Smooth muscle cell (in vitro differentiated cells): Measurements from ENCODE around the gene PLA2G12B. TPM values are rescaled to one million over a fixed set of nuclear protein-coding genes. Genes with fewer than 3 reads are reported as not detected.

ENCODE experiments used
- DNase-seq: peaks from one replicate; lab custom pipeline; 2025; ENCODE audit not compliant: unreplicated experiment; lab: John Stamatoyannopoulos, UW
- H2AFZ ChIP-seq: fragments of 200-600 bp; sonication (generic); 2 replicates; pipeline ENCODE4 v1.6.0; 2016; ENCODE audit warnings: antibody characterized with exemption, low read depth, mild to moderate bottlenecking
- H3F3A ChIP-seq: fragments of 200-600 bp; sonication (generic); 2 replicates; pipeline ENCODE4 v1.6.0; 2017; ENCODE audit warnings: antibody characterized with exemption, low read depth
- H3K27ac ChIP-seq: fragments of 200-600 bp; sonication (generic); 2 replicates; pipeline ENCODE4 v1.5.1; 2016; ENCODE audit warnings: low read depth, mild to moderate bottlenecking
- H3K27me3 ChIP-seq: fragments of 200-600 bp; sonication (generic); 2 replicates; pipeline ENCODE4 v1.6.1; 2016; ENCODE audit warnings: low read depth, mild to moderate bottlenecking
- H3K36me3 ChIP-seq: fragments of 200-600 bp; sonication (generic); 2 replicates; pipeline ENCODE4 v1.5.1; 2016; ENCODE audit warnings: low read depth
- H3K4me1 ChIP-seq: fragments of 200-600 bp; sonication (generic); 2 replicates; pipeline ENCODE4 v1.5.1; 2016; ENCODE audit warnings: low read depth
- H3K4me2 ChIP-seq: fragments of 200-600 bp; sonication (generic); 2 replicates; pipeline ENCODE4 v1.6.0; 2016; ENCODE audit warnings: mild to moderate bottlenecking
- H3K4me3 ChIP-seq: fragments of 200-600 bp; sonication (generic); 2 replicates; pipeline ENCODE4 v1.5.1; 2016; ENCODE audit warnings: mild to moderate bottlenecking
- H3K79me2 ChIP-seq: fragments of 200-600 bp; sonication (generic); 2 replicates; pipeline ENCODE4 v1.6.0; 2016; ENCODE audit warnings: low read depth, mild to moderate bottlenecking
- H3K9ac ChIP-seq: fragments of 200-600 bp; sonication (generic); 2 replicates; pipeline ENCODE4 v1.6.0; 2016; ENCODE audit warnings: low read depth
- H3K9me3 ChIP-seq: fragments of 200-600 bp; sonication (generic); replicated peaks from 2 replicates; pipeline ENCODE4 v1.5.1; 2016; ENCODE audit warnings: low read depth
- H4K20me1 ChIP-seq: fragments of 200-600 bp; sonication (generic); 2 replicates; pipeline ENCODE4 v1.6.0; 2016; ENCODE audit warnings: low read depth
- WGBS: methylation state at CpG from one replicate; pipeline ENCODE4 v1.1.7; 2016; ENCODE audit warnings: low lambda C conversion rate; 5-methylcytosine and 5-hydroxymethylcytosine counted together
- polyA plus RNA-seq: library from polyadenylated mRNA; unstranded; fragments of >200 nt; fragmentation: Nextera tagmentation; extraction: Ambion mirVana; gene quantifications from 2 replicates; pipeline ENCODE4 v1.2.1, GENCODE V29; 2016
- total RNA-seq: library from RNA; depleted of rRNA; stranded (reverse); fragments of >200 nt; gene quantifications from 2 replicates; pipeline ENCODE4 v1.2.3, GENCODE V29; 2014
- TF ChIP-seq, protein P1 (sequence below): fragments of 200-600 bp; sonication (generic); IDR thresholded peaks from 2 replicates; pipeline ENCODE4 v1.5.1; 2017; ENCODE audit warnings: borderline replicate concordance, mild to moderate bottlenecking, antibody characterized with exemption; ENCODE audit not compliant: insufficient read depth, poor library complexity, severe bottlenecking

PLA2G12B gene
- total and polyA plus RNA-seq, 2 experiments from 2014 or later = not detected

DNA sequence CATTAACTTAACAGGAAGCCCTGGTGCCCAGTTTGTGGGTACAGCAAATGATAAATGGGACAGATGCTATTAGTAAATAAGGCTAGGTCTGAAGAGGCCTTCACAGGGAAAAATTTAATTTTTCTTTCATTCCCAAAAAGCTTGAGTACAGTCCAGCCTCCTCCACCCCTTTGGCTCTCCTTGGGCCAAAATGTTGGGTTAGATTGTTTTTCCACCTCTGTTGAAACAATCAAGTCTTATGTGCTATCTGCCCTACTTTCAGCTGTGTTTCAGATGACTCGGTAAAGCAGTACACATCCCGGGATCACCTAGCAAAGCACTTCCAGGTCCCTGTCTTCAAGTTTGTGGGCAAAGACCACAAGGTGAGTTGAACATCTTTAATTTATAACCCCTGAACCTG is 24.3 kb downstream of the PLA2G12B start:
- Histone ChIP-seq H3K27ac (no peak overlapping the region), H3K9ac (no peak overlapping the region), H3K9me3 (no peaks in the 10 kb centered on the region), H3K4me2 (no peak overlapping the region), H3K4me1 (no peaks in the 10 kb centered on the region), H2AFZ (no peak overlapping the region), H3F3A (no peaks in the 10 kb centered on the region), H3K79me2 (no peaks in the 10 kb centered on the region), H3K36me3 (no peaks in the 10 kb centered on the region), H3K27me3 (no peaks in the 10 kb centered on the region), H3K4me3 (no peak overlapping the region), H4K20me1 (no peaks in the 10 kb centered on the region)
- 93% methylated on average over 2 of the region's 2 CpGs for WGBS
- DNase-seq = no peak
- TF ChIP-seq, protein P1, sequence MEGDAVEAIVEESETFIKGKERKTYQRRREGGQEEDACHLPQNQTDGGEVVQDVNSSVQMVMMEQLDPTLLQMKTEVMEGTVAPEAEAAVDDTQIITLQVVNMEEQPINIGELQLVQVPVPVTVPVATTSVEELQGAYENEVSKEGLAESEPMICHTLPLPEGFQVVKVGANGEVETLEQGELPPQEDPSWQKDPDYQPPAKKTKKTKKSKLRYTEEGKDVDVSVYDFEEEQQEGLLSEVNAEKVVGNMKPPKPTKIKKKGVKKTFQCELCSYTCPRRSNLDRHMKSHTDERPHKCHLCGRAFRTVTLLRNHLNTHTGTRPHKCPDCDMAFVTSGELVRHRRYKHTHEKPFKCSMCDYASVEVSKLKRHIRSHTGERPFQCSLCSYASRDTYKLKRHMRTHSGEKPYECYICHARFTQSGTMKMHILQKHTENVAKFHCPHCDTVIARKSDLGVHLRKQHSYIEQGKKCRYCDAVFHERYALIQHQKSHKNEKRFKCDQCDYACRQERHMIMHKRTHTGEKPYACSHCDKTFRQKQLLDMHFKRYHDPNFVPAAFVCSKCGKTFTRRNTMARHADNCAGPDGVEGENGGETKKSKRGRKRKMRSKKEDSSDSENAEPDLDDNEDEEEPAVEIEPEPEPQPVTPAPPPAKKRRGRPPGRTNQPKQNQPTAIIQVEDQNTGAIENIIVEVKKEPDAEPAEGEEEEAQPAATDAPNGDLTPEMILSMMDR = no peak

DNA sequence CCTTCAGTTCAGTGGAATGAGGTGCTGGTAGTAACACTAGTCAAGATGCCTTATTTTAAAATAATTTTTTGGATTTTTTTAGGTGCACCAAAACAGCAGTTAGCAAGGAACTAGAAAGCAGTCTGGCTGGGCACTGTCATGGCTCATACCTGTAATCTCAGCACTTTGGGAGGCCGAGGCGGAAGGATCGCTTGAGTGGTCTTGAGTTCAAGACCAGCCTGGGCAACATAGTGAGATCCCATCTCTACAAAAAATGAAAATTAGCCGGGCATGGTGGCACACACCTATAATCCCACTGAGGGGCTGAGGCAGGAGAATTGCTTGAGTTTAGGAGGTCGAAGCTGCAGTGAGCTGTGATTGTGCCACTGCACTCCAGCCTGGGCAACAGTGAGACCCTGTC is 25.8 kb downstream of the PLA2G12B start:
- H4K20me1 ChIP-seq = no peaks in the 10 kb centered on the region
- H3K9me3 ChIP-seq = no peaks in the 10 kb centered on the region
- TF ChIP-seq, protein P1 = no peak
- H3K27me3 ChIP-seq = no peaks in the 10 kb centered on the region
- H3K27ac ChIP-seq = no peak overlapping the region
- no peaks in the 10 kb centered on the region for H3K79me2 ChIP-seq
- no peak overlapping the region for H3K9ac ChIP-seq
- no peak for DNase-seq
- no peaks in the 10 kb centered on the region for H3K36me3 ChIP-seq
- no peaks in the 10 kb centered on the region for H3F3A ChIP-seq
- H3K4me1 ChIP-seq = no peaks in the 10 kb centered on the region
- H3K4me3 ChIP-seq = no peak overlapping the region
- H3K4me2 ChIP-seq = no peak overlapping the region
- H2AFZ ChIP-seq = no peak overlapping the region
- 97% methylated on average over 5 of the region's 5 CpGs for WGBS

DNA sequence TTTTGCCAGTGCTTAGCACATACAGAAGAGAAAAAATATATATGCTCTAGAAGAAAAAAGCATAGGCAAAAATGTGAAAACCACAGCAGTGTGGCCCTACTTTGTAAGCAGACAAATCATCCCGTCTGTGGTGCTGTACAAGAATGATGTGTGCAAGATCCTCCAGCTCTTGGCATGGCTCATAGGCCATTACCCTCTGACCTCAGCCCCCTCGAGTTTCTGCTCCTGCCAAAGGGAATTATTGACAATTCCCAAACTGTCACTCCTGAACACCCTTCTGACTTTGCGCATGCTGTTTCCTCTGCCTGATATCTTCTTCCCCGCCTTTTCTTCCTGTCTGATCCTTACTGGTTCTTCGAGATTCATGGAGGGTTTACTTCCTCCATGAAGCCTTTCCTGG is 27.1 kb downstream of the PLA2G12B start:
- Histone ChIP-seq H3K9ac (no peak overlapping the region), H3K27me3 (no peaks in the 10 kb centered on the region), H3K79me2 (no peaks in the 10 kb centered on the region), H3K4me2 (no peak overlapping the region), H3K4me3 (no peak overlapping the region), H3K27ac (no peak overlapping the region), H4K20me1 (no peaks in the 10 kb centered on the region), H3F3A (no peaks in the 10 kb centered on the region), H3K4me1 (no peaks in the 10 kb centered on the region), H3K9me3 (no peaks in the 10 kb centered on the region), H2AFZ (no peak overlapping the region), H3K36me3 (no peaks in the 10 kb centered on the region)
- no peak for DNase-seq
- TF ChIP-seq, protein P1 = no peak
- 87% methylated on average over 5 of the region's 5 CpGs for WGBS

GRCh38 chr10:72925951-72926465 is 28.6 kb downstream of the PLA2G12B start:
- 95% methylated on average over 3 of the region's 3 CpGs for WGBS
- H3K4me2 ChIP-seq = no peak overlapping the region
- no peaks in the 10 kb centered on the region for H3F3A ChIP-seq
- no peaks in the 10 kb centered on the region for H3K27me3 ChIP-seq
- H3K9ac ChIP-seq = no peak overlapping the region
- no peaks in the 10 kb centered on the region for H3K79me2 ChIP-seq
- H3K4me1 ChIP-seq = no peaks in the 10 kb centered on the region
- no peak overlapping the region for H3K4me3 ChIP-seq
- H4K20me1 ChIP-seq = no peaks in the 10 kb centered on the region
- H2AFZ ChIP-seq = no peak overlapping the region
- H3K27ac ChIP-seq = no peak overlapping the region
- H3K9me3 ChIP-seq = no peaks in the 10 kb centered on the region
- TF ChIP-seq, protein P1 = no peak
- no peaks in the 10 kb centered on the region for H3K36me3 ChIP-seq
- DNase-seq = no peak
